CD4-positive, alpha-beta T cell (primary cell): ENCODE data around the gene TCFL5. TPM values are rescaled to one million over a fixed set of nuclear protein-coding genes. Genes with fewer than 3 reads are reported as not detected.

ENCODE experiments used
- ATAC-seq: fragments of 200-7000 bp; cut with Tn5 transposase; one replicate; pipeline ENCODE4 v1.10.0; 2022; ENCODE audit warnings: mild to moderate bottlenecking; ENCODE audit not compliant: poor library complexity
- CTCF ChIA-PET: fragments of 350-600 bp; sonication (Branson Sonifier 250); formaldehyde crosslinking; loops from one replicate; lab custom pipeline; 2021; ENCODE audit warnings: antibody characterized with exemption, inconsistent platforms; lab: Charles Lee
- POLR2A ChIA-PET: fragments of 350-600 bp; sonication (Branson Sonifier 250); formaldehyde crosslinking; loops from one replicate; lab custom pipeline; 2021; ENCODE audit warnings: antibody characterized with exemption, inconsistent platforms; lab: Charles Lee
- DNase-seq, 14 experiments: peaks; one replicate each; pipeline ENCODE4 v3.0.0-alpha.2; 2013 to 2020; ENCODE audit warnings: mixed read lengths in 2 of 14
- H3K27ac ChIP-seq, 2 donors: one replicate each; pipeline versions ENCODE4 v1.5.1 to v1.7.0; 2013; ENCODE audit warnings: low read length in 2 of 2, low read depth in 1 of 2, mild to moderate bottlenecking in 1 of 2
- H3K27me3 ChIP-seq, 2 experiments: 1 replicate in 1 of 2; 2 replicates in 1 of 2; pipeline versions ENCODE4 v1.6.1 to v1.7.0; 2013; ENCODE audit warnings: low read length in 2 of 2, control low read depth in 1 of 2, mild to moderate bottlenecking in 1 of 2, moderate library complexity in 1 of 2; ENCODE audit not compliant: insufficient read depth in 2 of 2, control insufficient read depth in 1 of 2
- H3K36me3 ChIP-seq: one replicate; pipeline ENCODE4 v1.6.1; 2013; ENCODE audit warnings: low read length, control low read depth; ENCODE audit not compliant: insufficient read depth
- H3K4me1 ChIP-seq: one replicate; pipeline ENCODE4 v1.6.1; 2013; ENCODE audit warnings: low read length, control low read depth; ENCODE audit not compliant: insufficient read depth
- H3K4me3 ChIP-seq: one replicate; pipeline ENCODE4 v1.5.1; 2013; ENCODE audit warnings: mild to moderate bottlenecking, low read length, moderate library complexity
- H3K9me3 ChIP-seq, 2 experiments: 1 replicate in 1 of 2; 2 replicates in 1 of 2; pipeline versions ENCODE4 v1.6.1 to v1.7.0; 2013; ENCODE audit warnings: low read length in 2 of 2, mild to moderate bottlenecking in 2 of 2, control low read depth in 1 of 2, moderate library complexity in 1 of 2; ENCODE audit not compliant: control insufficient read depth in 1 of 2, insufficient read depth in 1 of 2
- H3K27ac Mint-ChIP-seq: one replicate; pipeline ENCODE4 v1.8.0; 2020; ENCODE audit warnings: mixed read lengths
- H3K27me3 Mint-ChIP-seq: one replicate; pipeline ENCODE4 v1.8.0; 2021; ENCODE audit warnings: mixed read lengths
- H3K36me3 Mint-ChIP-seq: one replicate; pipeline ENCODE4 v1.8.0; 2021; ENCODE audit warnings: low read depth, mixed read lengths
- H3K4me1 Mint-ChIP-seq: one replicate; pipeline ENCODE4 v1.8.0; 2021; ENCODE audit warnings: low read depth, mixed read lengths
- H3K4me3 Mint-ChIP-seq: one replicate; pipeline ENCODE4 v1.8.0; 2020; ENCODE audit warnings: mild to moderate bottlenecking, mixed read lengths
- H3K9me3 Mint-ChIP-seq: one replicate; pipeline ENCODE4 v1.8.0; 2020; ENCODE audit warnings: mixed read lengths
- intact Hi-C, 2 experiments: fragments of 100-400 bp; cut with DNase I in 1 of 2; cut with micrococcal nuclease in 1 of 2; formaldehyde crosslinking; loops; one replicate each; pipeline versions ENCODE4 v1.15.1 to v1.9.0; 2023 to 2025; cut with DNase I, micrococcal nuclease
- total RNA-seq, 174 experiments: library from RNA in 2 of 174; stranded (reverse) in 2 of 174; gene quantifications; one replicate each; pipeline ENCODE4 v1.2.3 and lab custom pipeline; 2021 to 2026
- TF ChIP-seq, protein P1 (sequence below): fragments of 200-600 bp; IDR thresholded peaks from one replicate; pipeline ENCODE4 v1.8.0; 2022; ENCODE audit warnings: antibody characterized with exemption, mild to moderate bottlenecking

The TCFL5 gene
- total RNA-seq, 2 experiments from 2014 or later: 5.9 to 6.3 TPM

DNA sequence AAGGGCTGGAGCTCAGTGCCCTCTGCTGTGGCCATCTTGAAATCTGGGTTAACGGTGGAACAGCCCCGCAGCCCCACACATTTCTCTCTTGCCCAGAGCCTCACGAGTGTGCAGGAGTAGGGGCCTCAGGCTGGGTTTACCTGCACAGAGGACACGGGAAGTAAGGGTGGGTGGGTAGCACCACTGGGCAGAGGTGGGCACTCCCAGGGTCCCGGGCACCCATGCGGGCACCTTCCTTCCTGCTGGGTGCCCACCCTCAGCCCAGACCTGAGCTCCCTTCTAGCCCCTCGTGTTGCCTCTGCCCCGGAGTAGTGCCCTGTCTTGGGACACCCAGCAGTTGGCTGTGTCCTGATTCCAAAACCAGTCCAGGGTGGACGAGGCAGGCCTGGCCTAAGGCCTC is 33.6 kb downstream of the TCFL5 start:
- TF ChIP-seq, protein P1, sequence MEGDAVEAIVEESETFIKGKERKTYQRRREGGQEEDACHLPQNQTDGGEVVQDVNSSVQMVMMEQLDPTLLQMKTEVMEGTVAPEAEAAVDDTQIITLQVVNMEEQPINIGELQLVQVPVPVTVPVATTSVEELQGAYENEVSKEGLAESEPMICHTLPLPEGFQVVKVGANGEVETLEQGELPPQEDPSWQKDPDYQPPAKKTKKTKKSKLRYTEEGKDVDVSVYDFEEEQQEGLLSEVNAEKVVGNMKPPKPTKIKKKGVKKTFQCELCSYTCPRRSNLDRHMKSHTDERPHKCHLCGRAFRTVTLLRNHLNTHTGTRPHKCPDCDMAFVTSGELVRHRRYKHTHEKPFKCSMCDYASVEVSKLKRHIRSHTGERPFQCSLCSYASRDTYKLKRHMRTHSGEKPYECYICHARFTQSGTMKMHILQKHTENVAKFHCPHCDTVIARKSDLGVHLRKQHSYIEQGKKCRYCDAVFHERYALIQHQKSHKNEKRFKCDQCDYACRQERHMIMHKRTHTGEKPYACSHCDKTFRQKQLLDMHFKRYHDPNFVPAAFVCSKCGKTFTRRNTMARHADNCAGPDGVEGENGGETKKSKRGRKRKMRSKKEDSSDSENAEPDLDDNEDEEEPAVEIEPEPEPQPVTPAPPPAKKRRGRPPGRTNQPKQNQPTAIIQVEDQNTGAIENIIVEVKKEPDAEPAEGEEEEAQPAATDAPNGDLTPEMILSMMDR: no peak
- H3K27me3 ChIP-seq: no peaks in the 10 kb centered on the region
- H3K9me3 ChIP-seq: no peaks in the 10 kb centered on the region
- Mint-ChIP-seq H3K4me1 (peaks cover 14% of the 10 kb centered on the region), H3K27ac (no peak overlapping the region), H3K4me3 (no peak overlapping the region), H3K9me3 (no peaks in the 10 kb centered on the region), H3K27me3 (no peaks in the 10 kb centered on the region), H3K36me3 (no peaks in the 10 kb centered on the region)
- H3K4me3 ChIP-seq: no peak overlapping the region
- POLR2A ChIA-PET: no interaction called here
- peaks cover 19% of the 10 kb centered on the region for H3K4me1 ChIP-seq
- no peak for ATAC-seq
- CTCF ChIA-PET: no interaction called here
- H3K27ac ChIP-seq: no peak overlapping the region
- no peaks in the 10 kb centered on the region for H3K36me3 ChIP-seq
- no peak for DNase-seq
- intact Hi-C loops: no loop called here

DNA sequence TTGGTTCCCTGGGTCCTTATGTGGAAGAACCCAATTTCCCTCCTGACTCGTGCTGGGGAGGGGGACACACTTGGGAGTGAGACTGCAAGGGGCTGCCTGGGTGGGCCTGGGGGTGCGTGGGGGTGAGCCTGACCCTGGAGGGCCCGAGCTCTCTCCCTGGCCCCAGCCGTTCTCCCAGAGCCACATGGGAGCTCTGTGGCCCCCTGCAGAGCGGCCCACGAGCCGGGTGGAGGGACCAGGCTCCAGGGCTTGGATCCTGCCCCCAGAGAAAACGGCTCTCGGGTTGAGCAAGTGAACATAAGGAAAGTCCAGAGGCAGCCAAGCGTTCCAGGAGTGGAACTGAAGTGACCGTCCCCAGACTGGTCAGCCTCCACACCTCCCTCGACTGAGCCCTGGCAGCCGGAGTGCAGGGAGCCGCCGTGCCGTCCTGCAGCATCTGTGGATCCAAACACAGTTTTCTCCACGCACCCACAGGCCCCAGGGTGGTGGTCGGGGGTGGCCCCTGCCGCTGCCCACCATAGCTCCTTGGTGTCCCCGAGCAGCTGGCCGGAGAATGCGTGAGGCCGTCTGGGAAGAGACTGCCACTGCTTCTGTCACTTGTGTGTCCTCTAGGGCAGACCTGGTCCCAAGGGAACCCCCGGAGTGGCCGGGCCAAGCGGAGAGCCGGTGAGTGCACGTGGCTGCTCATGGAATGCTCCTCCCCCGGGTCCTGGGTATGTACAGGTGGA is 34.1 kb downstream of the TCFL5 start:
- peaks cover 9% of the 10 kb centered on the region for H3K4me1 Mint-ChIP-seq
- Histone ChIP-seq H3K4me3 (no peak overlapping the region), H3K4me1 (peaks cover 19% of the 10 kb centered on the region), H3K27me3 (no peaks in the 10 kb centered on the region), H3K9me3 (no peaks in the 10 kb centered on the region), H3K27ac (no peak overlapping the region), H3K36me3 (no peaks in the 10 kb centered on the region)
- no peaks in the 10 kb centered on the region for H3K9me3 Mint-ChIP-seq
- no peak overlapping the region for H3K27ac Mint-ChIP-seq
- intact Hi-C loops: loop anchor here in 1 of 2 experiments (2.0 kb wide), 1 partner anchor 33 kb away; the partner anchor contains the start of gene TCFL5
- H3K36me3 Mint-ChIP-seq: no peaks in the 10 kb centered on the region
- CTCF ChIA-PET: no interaction called here
- ATAC-seq (no peak), DNase-seq (peak in 1 of 14 experiments; percentile 8)
- H3K4me3 Mint-ChIP-seq: no peak overlapping the region
- TF ChIP-seq, protein P1: no peak
- no peaks in the 10 kb centered on the region for H3K27me3 Mint-ChIP-seq
- POLR2A ChIA-PET: no interaction called here

DNA sequence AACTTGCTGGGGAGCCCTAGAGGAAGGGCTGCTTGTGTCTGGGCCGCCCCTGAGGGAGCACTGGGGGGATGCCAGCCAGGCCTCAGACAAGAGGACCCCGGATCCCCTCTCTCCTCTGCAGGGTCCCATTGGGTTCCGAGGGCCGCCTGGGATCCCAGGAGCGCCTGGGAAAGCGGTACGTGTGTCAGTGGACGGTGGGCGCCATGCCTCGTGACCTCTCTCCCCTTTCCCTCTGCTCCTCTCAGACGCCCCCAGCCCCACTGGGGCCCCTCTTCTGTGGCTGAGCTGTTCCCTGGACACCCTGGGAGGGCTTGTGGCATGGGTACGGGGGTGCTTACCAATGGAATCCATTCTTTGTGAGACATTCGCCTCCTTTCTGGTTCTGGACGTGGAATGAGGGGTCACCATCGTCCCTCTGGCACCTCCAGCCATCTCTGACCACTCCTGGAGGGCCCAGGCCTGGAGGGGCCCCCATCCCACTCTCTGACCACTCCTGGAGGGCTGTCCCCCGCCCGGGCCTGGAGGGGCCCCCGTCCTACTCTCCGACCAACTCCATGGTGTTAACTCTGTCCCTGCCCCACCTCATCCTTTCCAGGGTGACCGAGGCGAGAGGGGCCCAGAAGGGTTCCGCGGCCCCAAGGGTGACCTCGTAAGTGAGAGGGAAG is 34.8 kb downstream of the TCFL5 start:
- intact Hi-C loops: loop anchor here in 1 of 2 experiments (2.0 kb wide), 1 partner anchor 34 kb away; the partner anchor contains the start of gene TCFL5
- H3K36me3 Mint-ChIP-seq: no peaks in the 10 kb centered on the region
- H3K9me3 Mint-ChIP-seq: no peaks in the 10 kb centered on the region
- ChIA-PET CTCF (no interaction called here), POLR2A (no interaction called here)
- H3K27me3 ChIP-seq: no peaks in the 10 kb centered on the region
- ATAC-seq (no peak), DNase-seq (peak in 2 of 14 experiments; percentile 1 to 21)
- TF ChIP-seq, protein P1: no peak
- H3K27ac ChIP-seq: no peak overlapping the region
- H3K27me3 Mint-ChIP-seq: no peaks in the 10 kb centered on the region
- no peak overlapping the region for H3K4me3 Mint-ChIP-seq
- no peaks in the 10 kb centered on the region for H3K36me3 ChIP-seq
- H3K4me1 Mint-ChIP-seq: peaks cover 2% of the 10 kb centered on the region
- peaks cover 12% of the 10 kb centered on the region for H3K4me1 ChIP-seq
- no peak overlapping the region for H3K4me3 ChIP-seq
- no peaks in the 10 kb centered on the region for H3K9me3 ChIP-seq
- no peak overlapping the region for H3K27ac Mint-ChIP-seq
